ENCODE measurements around the gene SLC25A15.

Gene SLC25A15

GRCh38 chr13:40801255-40802217 lies 12.1 kb downstream of the SLC25A15 start:
- Histone ChIP-seq H3K4me3 (ENCODE audit: low read depth, low read length) (no peak overlapping the region), H3K9me3 (no peaks in the 10 kb centered on the region), H3K27me3 (no peaks in the 10 kb centered on the region), H3K36me3 (peaks cover 34% of the 10 kb centered on the region), H3K4me1 (no peaks in the 10 kb centered on the region)
- no peak for DNase-seq
- no peak for TF ChIP-seq CTCF (IDR thresholded peaks at IDR 0.05; ENCODE audit: low read depth, low read length)

GRCh38 chr13:40803316-40803715 lies 13.9 kb downstream of the SLC25A15 start:
- no peaks in the 10 kb centered on the region for H3K4me1 ChIP-seq
- H3K9me3 ChIP-seq = no peaks in the 10 kb centered on the region; the same call in 1 of the 2 replicates
- no peak for TF ChIP-seq CTCF (IDR thresholded peaks at IDR 0.05; ENCODE audit: low read depth, low read length)
- no peak for DNase-seq
- H3K4me3 ChIP-seq (ENCODE audit: low read depth, low read length) = no peak overlapping the region
- peaks cover 32% of the 10 kb centered on the region for H3K36me3 ChIP-seq
- H3K27me3 ChIP-seq = no peaks in the 10 kb centered on the region

- TF ChIP-seq CTCF (IDR thresholded peaks at IDR 0.05; ENCODE audit: low read depth, low read length) = no peak
- Histone ChIP-seq H3K36me3 (peaks cover 15% of the 10 kb centered on the region), H3K9me3 (no peaks in the 10 kb centered on the region; the same call in 1 of the 2 replicates), H3K4me3 (ENCODE audit: low read depth, low read length) (no peak overlapping the region), H3K4me1 (no peaks in the 10 kb centered on the region), H3K27me3 (no peaks in the 10 kb centered on the region)
- no peak for DNase-seq
Measured at GRCh38 chr13:40806241-40806640, 16.8 kb downstream of the SLC25A15 start.

GRCh38 chr13:40809471-40809870 lies 20.1 kb downstream of the SLC25A15 start:
- Histone ChIP-seq H3K4me1 (no peaks in the 10 kb centered on the region), H3K36me3 (peaks cover 9% of the 10 kb centered on the region), H3K27me3 (no peaks in the 10 kb centered on the region), H3K4me3 (ENCODE audit: low read depth, low read length) (no peak overlapping the region), H3K9me3 (no peaks in the 10 kb centered on the region; the same call in 1 of the 2 replicates)
- no peak for TF ChIP-seq CTCF (IDR thresholded peaks at IDR 0.05; ENCODE audit: low read depth, low read length)
- DNase-seq = no peak

GRCh38 chr13:40812102-40812501 lies 22.7 kb downstream of the SLC25A15 start:
- Histone ChIP-seq H3K36me3 (peaks cover 5% of the 10 kb centered on the region), H3K27me3 (no peaks in the 10 kb centered on the region), H3K9me3 (no peaks in the 10 kb centered on the region; the same call in 1 of the 2 replicates), H3K4me1 (no peaks in the 10 kb centered on the region), H3K4me3 (ENCODE audit: low read depth, low read length) (no peak overlapping the region)
- no peak for TF ChIP-seq CTCF (IDR thresholded peaks at IDR 0.05; ENCODE audit: low read depth, low read length)
- DNase-seq = no peak

Measured in BE2C (cell line).